RWPE1 (cell line): ENCODE data around the gene RBKS.
A peak's percentile ranks its signal among the peaks of the same experiment; 100 is the strongest.

Experiments used
- CTCF ChIA-PET: fragments of 350-600 bp; sonication (Branson Sonifier 250); formaldehyde crosslinking; extraction: SDS; loops from one replicate; lab custom pipeline; 2021; lab: Yijun Ruan, JAX
- POLR2A ChIA-PET: fragments of 400-600 bp; formaldehyde crosslinking; extraction: SDS; loops from one replicate; lab custom pipeline; 2020; ENCODE audit warnings: antibody characterized with exemption; ENCODE audit not compliant: low non-redundant PET; lab: Yijun Ruan, JAX
- DNase-seq: peaks from one replicate; pipeline ENCODE4 v3.0.0; 2012; ENCODE audit warnings: low spot score
- H3K27ac ChIP-seq: fragments of 450-650 bp; 2 replicates; pipeline ENCODE4 v1.5.1; 2017
- TF ChIP-seq, protein P1 (sequence below): fragments of 450-650 bp; conservative IDR thresholded peaks from 2 replicates; pipeline ENCODE4 v1.5.1; 2017; ENCODE audit warnings: low read depth, mild to moderate bottlenecking

The RBKS gene

DNA sequence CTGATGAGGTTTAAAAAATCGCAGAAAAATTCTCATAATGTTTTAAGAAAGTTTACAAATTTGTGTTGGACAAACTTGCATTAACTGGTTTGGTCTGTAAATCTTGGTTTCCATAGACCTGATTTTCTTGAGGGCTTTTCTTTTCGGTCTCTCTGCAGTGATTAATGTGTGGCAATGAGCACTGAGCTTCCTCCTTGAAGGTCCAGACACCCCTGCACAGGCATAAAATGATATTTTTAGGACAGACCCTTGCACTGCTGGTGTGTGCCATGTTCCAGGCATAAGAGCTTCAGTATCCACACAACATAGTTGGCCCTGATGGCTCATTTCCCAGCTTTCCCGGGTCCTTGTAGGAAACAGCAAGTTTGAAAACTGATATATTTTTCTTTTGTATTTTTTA lies 85.0 kb downstream of the RBKS start:
- ChIA-PET CTCF (no interaction called here), POLR2A (no interaction called here)
- DNase-seq, result no peak
- no peak overlapping the region for H3K27ac ChIP-seq
- TF ChIP-seq, protein P1, sequence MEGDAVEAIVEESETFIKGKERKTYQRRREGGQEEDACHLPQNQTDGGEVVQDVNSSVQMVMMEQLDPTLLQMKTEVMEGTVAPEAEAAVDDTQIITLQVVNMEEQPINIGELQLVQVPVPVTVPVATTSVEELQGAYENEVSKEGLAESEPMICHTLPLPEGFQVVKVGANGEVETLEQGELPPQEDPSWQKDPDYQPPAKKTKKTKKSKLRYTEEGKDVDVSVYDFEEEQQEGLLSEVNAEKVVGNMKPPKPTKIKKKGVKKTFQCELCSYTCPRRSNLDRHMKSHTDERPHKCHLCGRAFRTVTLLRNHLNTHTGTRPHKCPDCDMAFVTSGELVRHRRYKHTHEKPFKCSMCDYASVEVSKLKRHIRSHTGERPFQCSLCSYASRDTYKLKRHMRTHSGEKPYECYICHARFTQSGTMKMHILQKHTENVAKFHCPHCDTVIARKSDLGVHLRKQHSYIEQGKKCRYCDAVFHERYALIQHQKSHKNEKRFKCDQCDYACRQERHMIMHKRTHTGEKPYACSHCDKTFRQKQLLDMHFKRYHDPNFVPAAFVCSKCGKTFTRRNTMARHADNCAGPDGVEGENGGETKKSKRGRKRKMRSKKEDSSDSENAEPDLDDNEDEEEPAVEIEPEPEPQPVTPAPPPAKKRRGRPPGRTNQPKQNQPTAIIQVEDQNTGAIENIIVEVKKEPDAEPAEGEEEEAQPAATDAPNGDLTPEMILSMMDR, result no peak

DNA sequence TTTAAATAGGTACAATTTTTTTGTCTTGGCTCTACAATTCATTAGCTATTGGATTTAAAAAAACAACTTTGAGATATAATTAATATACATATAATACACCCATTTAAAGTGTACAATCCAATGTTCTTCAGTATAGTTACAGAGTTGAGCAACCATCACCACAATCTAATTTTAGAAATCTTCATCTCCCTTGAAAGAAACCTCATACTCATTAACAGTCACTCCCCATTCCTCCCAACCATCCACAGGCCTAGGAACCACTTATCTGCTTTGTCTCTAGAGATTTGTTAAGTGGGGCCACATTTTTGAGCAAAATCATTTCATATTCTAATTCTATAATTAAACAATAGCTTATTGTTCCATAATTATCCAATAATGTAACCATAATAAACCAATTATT lies 86.0 kb downstream of the RBKS start:
- TF ChIP-seq, protein P1, result no peak
- no peak for DNase-seq
- ChIA-PET CTCF (interaction anchor here (0.6 to 0.7 kb wide), 4 partner anchors 9 to 288 kb away, joined by 3 to 5 read pairs (median 4); no protein-coding TSS in a partner anchor), POLR2A (no interaction called here)
- H3K27ac ChIP-seq, result no peak overlapping the region

DNA sequence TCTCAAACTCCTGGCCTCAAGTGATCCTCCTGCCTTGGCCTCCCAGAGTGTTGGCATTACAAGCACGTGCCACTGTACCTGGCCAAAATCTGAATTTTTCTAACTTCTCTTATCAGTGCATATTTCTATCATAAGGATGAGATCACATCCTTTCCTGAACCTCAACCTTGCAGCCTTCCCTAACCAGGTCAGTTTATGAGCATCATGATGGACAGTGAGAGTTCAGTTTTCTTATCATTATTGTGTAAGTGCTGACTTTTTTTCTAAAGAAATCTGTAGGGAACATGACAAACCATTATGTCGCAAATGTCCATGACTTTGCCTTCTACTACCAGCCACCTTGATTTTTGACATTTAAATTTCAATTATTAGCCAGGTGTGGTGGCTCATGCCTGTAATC lies 87.1 kb downstream of the RBKS start:
- TF ChIP-seq, protein P1, result no peak
- ChIA-PET POLR2A (no interaction called here), CTCF (interaction anchor here (0.5 kb wide), 1 partner anchor 448 kb away, joined by 3 read pairs; no protein-coding TSS in a partner anchor)
- DNase-seq, result no peak
- no peak overlapping the region for H3K27ac ChIP-seq

DNA sequence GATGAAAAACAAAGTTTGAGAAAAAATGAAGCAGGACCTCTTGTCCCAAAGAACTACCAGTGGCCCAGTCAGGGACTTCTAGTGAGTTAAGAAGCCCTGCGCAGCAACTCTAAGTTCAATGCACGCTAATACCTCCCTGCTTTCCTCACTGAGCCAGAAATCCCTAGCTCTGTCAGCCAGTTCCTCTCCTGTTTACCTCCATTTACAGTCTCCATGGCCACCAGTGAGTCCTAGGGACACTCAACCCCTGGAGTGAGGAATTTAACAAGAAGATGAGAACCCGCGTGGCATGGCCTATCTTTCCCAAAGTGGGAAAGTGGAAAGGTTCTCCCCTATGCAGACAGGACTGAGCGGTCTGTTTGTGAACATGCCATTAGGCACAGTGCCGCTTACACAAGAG lies 87.6 kb downstream of the RBKS start:
- no peak overlapping the region for H3K27ac ChIP-seq
- ChIA-PET CTCF (interaction anchor here (0.5 kb wide), 1 partner anchor 448 kb away, joined by 3 read pairs; no protein-coding TSS in a partner anchor), POLR2A (no interaction called here)
- DNase-seq, result no peak
- TF ChIP-seq, protein P1, result no peak

DNA sequence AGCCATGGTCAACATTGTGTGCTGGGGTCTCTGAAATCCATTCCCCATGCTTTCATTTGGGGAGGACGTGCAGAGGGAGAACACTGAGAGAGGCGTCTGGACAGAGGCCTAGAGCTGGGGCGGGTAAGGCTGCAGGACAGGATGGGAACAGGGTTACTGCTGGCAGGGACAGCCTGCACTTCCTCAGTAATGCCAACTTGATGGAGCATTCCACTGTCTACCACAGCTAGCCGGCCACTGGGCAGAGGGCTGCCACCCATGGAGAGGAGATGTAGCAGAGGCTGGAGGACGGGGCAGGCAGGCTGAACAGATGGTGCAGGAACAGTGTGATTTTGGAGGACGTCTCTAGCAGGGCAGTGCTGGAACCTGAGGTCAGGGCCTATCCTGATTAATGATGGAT lies 89.3 kb downstream of the RBKS start:
- ChIA-PET CTCF (interaction anchor here (0.6 kb wide), 1 partner anchor 52 kb away, joined by 6 read pairs; no protein-coding TSS in a partner anchor), POLR2A (no interaction called here)
- peak overlapping the region; percentile 97 for H3K27ac ChIP-seq
- DNase-seq, result no peak
- TF ChIP-seq, protein P1, result no peak

DNA sequence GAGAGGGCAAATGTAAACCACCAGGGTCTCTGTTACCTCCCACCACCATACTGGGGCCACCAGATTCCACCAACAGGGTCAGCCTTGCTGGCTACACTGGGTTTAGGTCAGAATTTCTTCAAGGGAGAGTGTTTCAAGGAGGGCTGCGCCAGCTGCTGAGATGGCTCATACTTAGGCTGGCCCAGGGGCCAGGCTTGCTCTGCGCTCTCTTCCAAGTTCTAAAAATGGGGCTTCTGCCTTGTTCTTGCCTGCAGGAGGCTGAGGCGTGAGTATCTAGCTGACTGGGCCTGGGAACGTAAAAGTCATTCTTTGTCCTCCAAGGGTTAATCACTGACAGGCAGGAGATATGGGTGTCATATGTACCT lies 90.6 kb downstream of the RBKS start:
- peak overlapping the region; percentile 97 for H3K27ac ChIP-seq

More for the DNA sequence above, 90.6 kb downstream of the RBKS start:
- ChIA-PET CTCF (no interaction called here), POLR2A (no interaction called here)
- TF ChIP-seq, protein P1, result no peak
- no peak for DNase-seq
